GM19099 (cell line): ENCODE data around the gene ATAD1.

Experiments
- POLR2A ChIP-seq: IDR thresholded peaks from 3 replicates; pipeline ENCODE4 v1.6.1; 2011; ENCODE audit warnings: low read depth; ENCODE audit not compliant: insufficient read length; ENCODE audit errors: extremely low read depth

ATAD1 gene

GRCh38 chr10:87707254-87707653 is 110.8 kb downstream of the ATAD1 start:
- TF ChIP-seq POLR2A: no peak

DNA sequence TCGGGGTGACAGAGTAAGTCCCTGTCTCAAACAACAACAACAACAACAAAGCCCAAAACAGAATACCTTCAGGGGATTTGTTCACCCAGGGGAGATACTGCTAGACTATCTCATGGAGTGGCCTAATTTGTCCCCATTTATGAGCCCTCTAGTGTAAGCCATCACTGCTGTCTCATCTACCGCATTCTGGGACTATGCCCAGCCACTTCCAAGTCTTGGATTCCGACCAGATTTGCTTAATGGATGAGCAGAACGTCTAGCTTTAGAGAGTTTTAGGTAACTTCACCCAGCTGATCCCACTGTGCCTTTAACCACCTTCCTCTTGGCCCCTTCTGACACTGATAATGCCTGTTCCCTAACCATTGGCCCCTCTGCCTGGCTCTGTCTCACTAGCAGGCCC is 111.3 kb downstream of the ATAD1 start:
- TF ChIP-seq POLR2A: no peak

GRCh38 chr10:87705339-87705738 is 112.7 kb downstream of the ATAD1 start:
- TF ChIP-seq POLR2A: no peak

GRCh38 chr10:87703771-87704170 is 114.3 kb downstream of the ATAD1 start:
- no peak for TF ChIP-seq POLR2A

DNA sequence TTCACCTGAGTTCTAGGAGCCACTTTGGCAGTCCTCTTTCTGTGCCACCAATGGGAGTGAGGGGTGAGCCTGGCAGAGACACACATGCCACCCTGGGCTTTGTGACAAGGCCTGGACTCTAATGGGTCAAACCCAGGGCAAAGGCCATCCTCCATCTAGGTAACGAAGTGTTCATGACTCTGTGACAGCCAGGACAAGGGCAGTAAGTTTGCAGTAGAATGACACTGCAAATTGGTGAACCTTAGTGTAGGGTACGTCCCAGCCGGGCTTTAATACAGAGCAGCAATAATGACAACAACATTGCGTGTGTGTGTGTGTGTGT is 115.1 kb downstream of the ATAD1 start:
- TF ChIP-seq POLR2A: no peak

DNA sequence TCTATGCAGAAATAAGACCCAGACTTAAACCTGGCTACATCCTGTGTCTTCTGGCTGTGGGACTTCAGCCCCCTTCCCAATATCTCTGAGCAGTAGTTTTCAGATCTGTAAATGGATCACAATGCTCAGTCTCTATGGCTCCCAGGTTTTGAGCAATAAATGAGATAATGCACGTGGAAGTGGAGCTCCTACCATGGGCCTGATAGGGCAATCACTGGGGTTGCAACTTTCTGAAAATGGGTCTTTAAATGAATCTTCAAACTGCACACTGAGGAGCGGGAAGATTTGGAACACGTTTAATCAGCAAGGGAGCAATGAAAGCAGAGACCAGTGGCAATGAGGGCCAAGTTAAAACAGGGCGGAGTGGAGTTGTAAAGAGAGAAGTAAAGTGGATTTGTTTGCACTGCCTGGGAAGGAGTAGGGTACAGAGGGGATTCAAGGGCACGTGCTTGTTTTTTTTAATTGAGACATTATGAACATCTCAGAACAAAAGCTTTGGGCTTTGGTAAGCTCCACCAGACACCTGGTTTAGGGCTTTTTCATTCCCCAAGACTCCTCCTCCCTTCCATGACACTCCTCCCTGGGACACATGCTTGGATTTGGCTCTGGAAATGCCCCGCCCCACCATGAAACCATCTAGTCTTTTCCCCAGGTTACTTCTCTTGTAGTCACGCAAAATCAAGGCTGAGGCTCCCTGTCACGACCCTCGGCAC is 115.6 kb downstream of the ATAD1 start:
- no peak for TF ChIP-seq POLR2A
